ENCODE data around the gene SLC39A2.

DNA sequence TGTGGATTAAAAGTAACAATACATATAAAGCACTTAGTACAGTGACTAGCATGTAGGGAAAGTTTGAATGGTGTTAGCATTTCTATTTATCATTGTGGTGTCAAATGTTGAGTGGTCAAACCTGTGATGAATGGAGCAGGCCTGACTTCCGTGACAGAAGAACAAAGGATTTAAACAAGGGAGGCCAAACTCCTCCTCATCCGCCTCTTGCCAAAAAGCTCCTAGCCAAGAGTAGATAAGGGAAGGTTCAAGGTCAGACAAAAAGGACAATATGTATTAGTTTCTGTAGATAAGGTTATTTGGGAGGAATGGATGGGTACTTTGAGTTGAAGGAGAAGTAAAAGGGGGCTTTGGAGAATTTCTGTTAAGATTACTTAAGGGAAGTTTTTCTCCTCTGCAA lies 49.5 kb downstream of the SLC39A2 start:
- TF ChIP-seq CTCF (IDR thresholded peaks at IDR 0.05) (no peak), POLR2A (IDR thresholded peaks at IDR 0.05) (no peak)
